ENCODE measurements around the gene DPYSL4. TPM values are rescaled to one million over a fixed set of nuclear protein-coding genes. Genes with fewer than 3 reads are reported as not detected.

Gene DPYSL4
- total RNA-seq, 1 donor from 2014 or later = 35.2 TPM

DNA sequence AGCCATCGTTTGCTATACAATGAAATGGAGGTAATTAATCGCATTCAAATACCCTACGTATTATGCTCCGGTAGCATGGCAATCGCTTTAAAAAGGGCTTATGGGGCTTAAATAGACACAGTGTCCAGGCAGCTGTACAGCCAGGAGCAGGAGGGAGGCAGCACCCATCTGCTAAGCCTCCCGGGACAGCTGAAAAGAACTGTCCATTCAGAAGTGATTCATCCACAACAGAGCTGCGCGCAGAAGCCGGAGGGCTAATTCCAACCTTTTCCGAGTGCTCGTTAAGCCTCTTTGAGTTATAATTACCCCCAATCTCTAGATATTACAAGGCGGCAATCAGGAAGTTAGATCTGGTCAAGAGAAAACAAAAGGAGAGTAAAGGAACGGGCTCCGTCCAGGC is 58.3 kb downstream of the DPYSL4 start:
- no peak for DNase-seq (ENCODE audit: low spot score)
- Mint-ChIP-seq H3K4me3 (ENCODE audit: unreplicated experiment) (no peak overlapping the region), H3K9me3 (ENCODE audit: low read depth) (no peaks in the 10 kb centered on the region)

DNA sequence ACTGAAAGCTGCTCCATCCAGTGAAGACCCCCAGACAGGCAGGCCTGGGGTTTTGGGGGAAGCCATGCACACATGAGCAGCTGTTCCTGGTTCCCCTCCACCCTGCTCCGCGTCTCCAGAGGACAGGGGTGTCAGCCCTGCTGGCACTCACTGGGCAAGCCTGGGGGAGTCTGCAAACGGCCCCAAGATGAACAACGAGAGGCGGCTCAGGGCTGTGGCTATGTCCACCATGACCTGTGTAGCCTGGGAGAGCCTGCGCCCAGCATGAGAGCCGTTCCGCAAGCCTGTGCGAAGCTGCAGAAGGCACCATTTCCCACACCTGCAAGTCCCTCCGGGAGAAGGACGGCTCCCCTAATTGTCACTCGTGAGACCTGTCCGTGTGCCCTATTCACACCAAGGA is 59.5 kb downstream of the DPYSL4 start:
- Mint-ChIP-seq H3K27ac (ENCODE audit: unreplicated experiment) (no peak overlapping the region), H3K27me3 (ENCODE audit: low read depth) (no peaks in the 10 kb centered on the region), H3K4me3 (ENCODE audit: unreplicated experiment) (no peak overlapping the region), H3K9me3 (ENCODE audit: low read depth) (no peaks in the 10 kb centered on the region), H3K36me3 (ENCODE audit: low read depth) (no peaks in the 10 kb centered on the region), H3K4me1 (ENCODE audit: low read depth) (no peaks in the 10 kb centered on the region)
- TF ChIP-seq, protein P1, sequence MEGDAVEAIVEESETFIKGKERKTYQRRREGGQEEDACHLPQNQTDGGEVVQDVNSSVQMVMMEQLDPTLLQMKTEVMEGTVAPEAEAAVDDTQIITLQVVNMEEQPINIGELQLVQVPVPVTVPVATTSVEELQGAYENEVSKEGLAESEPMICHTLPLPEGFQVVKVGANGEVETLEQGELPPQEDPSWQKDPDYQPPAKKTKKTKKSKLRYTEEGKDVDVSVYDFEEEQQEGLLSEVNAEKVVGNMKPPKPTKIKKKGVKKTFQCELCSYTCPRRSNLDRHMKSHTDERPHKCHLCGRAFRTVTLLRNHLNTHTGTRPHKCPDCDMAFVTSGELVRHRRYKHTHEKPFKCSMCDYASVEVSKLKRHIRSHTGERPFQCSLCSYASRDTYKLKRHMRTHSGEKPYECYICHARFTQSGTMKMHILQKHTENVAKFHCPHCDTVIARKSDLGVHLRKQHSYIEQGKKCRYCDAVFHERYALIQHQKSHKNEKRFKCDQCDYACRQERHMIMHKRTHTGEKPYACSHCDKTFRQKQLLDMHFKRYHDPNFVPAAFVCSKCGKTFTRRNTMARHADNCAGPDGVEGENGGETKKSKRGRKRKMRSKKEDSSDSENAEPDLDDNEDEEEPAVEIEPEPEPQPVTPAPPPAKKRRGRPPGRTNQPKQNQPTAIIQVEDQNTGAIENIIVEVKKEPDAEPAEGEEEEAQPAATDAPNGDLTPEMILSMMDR (IDR thresholded peaks at IDR 0.05) = no peak
- no peak for DNase-seq (ENCODE audit: low spot score)

More for the DNA sequence above, 58.3 kb downstream of the DPYSL4 start:
- H3K27ac Mint-ChIP-seq (ENCODE audit: unreplicated experiment) = no peak overlapping the region
- no peaks in the 10 kb centered on the region for H3K4me1 Mint-ChIP-seq (ENCODE audit: low read depth)
- H3K36me3 Mint-ChIP-seq (ENCODE audit: low read depth) = no peaks in the 10 kb centered on the region
- no peaks in the 10 kb centered on the region for H3K27me3 Mint-ChIP-seq (ENCODE audit: low read depth)
- TF ChIP-seq, protein P1 (IDR thresholded peaks at IDR 0.05) = no peak

DNA sequence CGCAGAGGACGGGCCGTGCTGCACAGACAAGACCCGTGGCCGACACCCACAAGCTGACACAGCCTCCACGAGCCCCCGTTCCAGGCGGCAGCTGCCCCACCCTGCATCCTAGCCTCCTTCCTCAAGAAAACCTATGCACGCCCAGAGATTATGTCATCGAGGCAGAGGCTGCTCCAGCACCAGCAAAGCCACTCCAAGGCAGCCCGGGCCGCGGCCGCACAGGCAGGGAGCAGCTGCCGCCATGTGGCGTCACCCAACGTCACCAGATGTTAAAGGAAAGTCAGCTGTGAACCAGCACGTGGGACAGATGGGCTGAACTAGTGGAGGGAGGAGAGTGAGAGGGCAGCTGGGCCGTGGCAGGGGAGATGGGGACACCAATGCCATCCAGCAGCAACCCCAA is 61.2 kb downstream of the DPYSL4 start:
- TF ChIP-seq, protein P1 (IDR thresholded peaks at IDR 0.05) = no peak
- no peak for DNase-seq (ENCODE audit: low spot score)
- Mint-ChIP-seq H3K4me1 (ENCODE audit: low read depth) (no peaks in the 10 kb centered on the region), H3K27me3 (ENCODE audit: low read depth) (no peaks in the 10 kb centered on the region), H3K9me3 (ENCODE audit: low read depth) (no peaks in the 10 kb centered on the region), H3K4me3 (ENCODE audit: unreplicated experiment) (peak overlapping the region; percentile 16), H3K27ac (ENCODE audit: unreplicated experiment) (no peak overlapping the region), H3K36me3 (ENCODE audit: low read depth) (no peaks in the 10 kb centered on the region)

DNA sequence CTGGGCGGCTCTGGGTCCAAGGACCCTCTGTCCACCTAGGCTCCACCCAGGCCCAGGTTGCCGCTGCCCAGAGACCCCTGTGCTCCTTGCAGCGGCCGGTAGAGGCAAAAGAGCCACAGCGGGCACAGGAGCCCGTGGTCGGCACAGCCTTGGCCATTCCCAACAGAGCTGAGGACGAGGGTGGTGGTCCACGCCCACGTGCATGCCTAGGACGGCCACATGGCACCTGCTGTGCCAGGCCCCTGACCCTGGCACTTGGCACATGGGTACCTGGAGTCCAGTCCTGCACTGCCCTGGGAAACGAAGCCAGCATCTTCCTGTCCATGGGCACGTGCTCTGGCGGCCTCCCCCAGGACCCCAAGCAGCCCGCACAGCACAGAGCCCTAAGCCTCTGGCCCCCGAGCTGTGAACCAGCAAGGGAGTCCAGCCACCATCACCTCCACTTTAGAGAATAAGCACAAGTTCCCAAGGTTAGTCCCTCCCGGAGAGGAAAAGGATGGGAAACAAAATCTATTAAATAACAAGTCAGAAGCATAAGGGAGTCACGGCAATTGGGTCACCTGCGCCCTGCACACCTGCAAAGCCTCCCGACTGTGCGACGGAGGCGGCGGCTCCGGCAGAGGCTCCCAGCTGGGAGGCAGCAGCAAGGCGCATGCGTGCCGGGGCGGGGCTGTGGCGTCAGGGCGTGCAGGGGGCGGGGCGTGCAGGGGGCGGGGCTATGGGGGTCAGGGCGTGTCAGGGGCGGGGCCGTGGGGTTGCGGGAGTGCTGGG is 61.9 kb downstream of the DPYSL4 start:
- H3K27me3 Mint-ChIP-seq (ENCODE audit: low read depth) = no peaks in the 10 kb centered on the region
- no peak for DNase-seq (ENCODE audit: low spot score)
- H3K4me1 Mint-ChIP-seq (ENCODE audit: low read depth) = no peaks in the 10 kb centered on the region
- H3K27ac Mint-ChIP-seq (ENCODE audit: unreplicated experiment) = no peak overlapping the region
- no peaks in the 10 kb centered on the region for H3K36me3 Mint-ChIP-seq (ENCODE audit: low read depth)
- TF ChIP-seq, protein P1 (IDR thresholded peaks at IDR 0.05) = no peak
- peak overlapping the region; percentile 73 for H3K4me3 Mint-ChIP-seq (ENCODE audit: unreplicated experiment)
- no peaks in the 10 kb centered on the region for H3K9me3 Mint-ChIP-seq (ENCODE audit: low read depth)

DNA sequence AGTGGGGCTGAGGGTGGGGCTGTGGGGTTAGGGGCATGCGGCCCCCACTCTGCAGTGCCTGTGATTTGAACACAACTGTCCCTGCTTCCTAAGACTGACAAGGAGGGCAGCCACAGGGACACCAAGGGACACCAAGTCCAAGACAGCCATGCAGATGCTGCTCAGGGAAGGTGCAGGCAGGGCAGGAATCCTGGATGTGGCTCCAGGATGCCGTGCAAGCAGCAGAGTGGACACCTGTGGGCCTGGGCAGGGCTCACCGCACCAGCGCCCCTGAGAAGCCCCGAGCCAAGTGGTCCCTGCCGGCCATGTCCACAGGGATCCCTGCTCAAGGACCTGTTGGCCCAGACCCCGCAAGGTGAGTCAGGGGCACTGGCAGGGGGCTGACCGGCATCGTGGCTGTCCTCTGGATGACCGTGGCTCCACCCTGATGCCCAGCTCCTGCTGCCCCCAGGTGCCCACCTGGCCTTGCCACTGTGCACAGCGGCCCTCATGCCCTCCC is 62.5 kb downstream of the DPYSL4 start:
- H3K27ac Mint-ChIP-seq (ENCODE audit: unreplicated experiment) = no peak overlapping the region

More for the DNA sequence above, 62.5 kb downstream of the DPYSL4 start:
- H3K36me3 Mint-ChIP-seq (ENCODE audit: low read depth) = no peaks in the 10 kb centered on the region
- TF ChIP-seq, protein P1 (IDR thresholded peaks at IDR 0.05) = no peak
- H3K27me3 Mint-ChIP-seq (ENCODE audit: low read depth) = no peaks in the 10 kb centered on the region
- H3K9me3 Mint-ChIP-seq (ENCODE audit: low read depth) = no peaks in the 10 kb centered on the region
- no peaks in the 10 kb centered on the region for H3K4me1 Mint-ChIP-seq (ENCODE audit: low read depth)
- no peak overlapping the region for H3K4me3 Mint-ChIP-seq (ENCODE audit: unreplicated experiment)
- DNase-seq (ENCODE audit: low spot score) = no peak
